Measurements from ENCODE around the gene LAMA2.

LAMA2 gene

GRCh38 chr6:129236001-129236517 lies 353.1 kb downstream of the LAMA2 start:
- no peak for DNase-seq

GRCh38 chr6:129238991-129239390 lies 356.1 kb downstream of the LAMA2 start:
- DNase-seq: no peak

- DNase-seq: no peak
Observed at GRCh38 chr6:129239825-129240491, 357.0 kb downstream of the LAMA2 start.

- no peak for DNase-seq
Observed at GRCh38 chr6:129240492-129240853, 357.5 kb downstream of the LAMA2 start.

GRCh38 chr6:129242546-129242945 lies 359.6 kb downstream of the LAMA2 start:
- DNase-seq: no peak

- no peak for DNase-seq
Observed at GRCh38 chr6:129243377-129243776, 360.4 kb downstream of the LAMA2 start.

- no peak for DNase-seq
Observed at GRCh38 chr6:129248946-129249345, 366.0 kb downstream of the LAMA2 start.

- DNase-seq: peak; percentile 67
Observed at GRCh38 chr6:129251669-129252376, 368.9 kb downstream of the LAMA2 start.

- peak; percentile 7 for DNase-seq
Observed at GRCh38 chr6:129252377-129253071, 369.6 kb downstream of the LAMA2 start.

- DNase-seq: no peak
Observed at GRCh38 chr6:129253242-129253641, 370.3 kb downstream of the LAMA2 start.

GRCh38 chr6:129253727-129254126 lies 370.8 kb downstream of the LAMA2 start:
- no peak for DNase-seq

- no peak for DNase-seq
Observed at GRCh38 chr6:129257196-129257595, 374.3 kb downstream of the LAMA2 start.

- DNase-seq: no peak
Observed at GRCh38 chr6:129262661-129263060, 379.7 kb downstream of the LAMA2 start.

GRCh38 chr6:129263176-129263575 lies 380.2 kb downstream of the LAMA2 start:
- DNase-seq: no peak

GRCh38 chr6:129264480-129265045 lies 381.6 kb downstream of the LAMA2 start:
- DNase-seq: peak; percentile 45

- DNase-seq: no peak
Observed at GRCh38 chr6:129267028-129267427, 384.1 kb downstream of the LAMA2 start.

GRCh38 chr6:129269076-129269475 lies 386.1 kb downstream of the LAMA2 start:
- no peak for DNase-seq

GRCh38 chr6:129269891-129270290 lies 387.0 kb downstream of the LAMA2 start:
- no peak for DNase-seq

GRCh38 chr6:129270450-129270849 lies 387.5 kb downstream of the LAMA2 start:
- no peak for DNase-seq

GRCh38 chr6:129273161-129273560 lies 390.2 kb downstream of the LAMA2 start:
- no peak for DNase-seq

GRCh38 chr6:129276461-129276860 lies 393.5 kb downstream of the LAMA2 start:
- DNase-seq: no peak

GRCh38 chr6:129276986-129277385 lies 394.0 kb downstream of the LAMA2 start:
- no peak for DNase-seq

All from fibroblast of skin of right biceps (primary cell).